Left lung (tissue), 10 donors: ENCODE measurements around the gene TMEM182. TPM values are rescaled to one million over a fixed set of nuclear protein-coding genes. Genes with fewer than 3 reads are reported as not detected.

ENCODE experiments used
- ATAC-seq: fragments of 200-7000 bp; cut with Tn5 transposase; one replicate; pipeline ENCODE4 v1.9.1; 2020; ENCODE audit warnings: moderate library complexity
- DNase-seq, 4 donors: peaks; one replicate each; pipeline ENCODE4 v3.0.0-alpha.2; 2013 to 2020
- H3K27ac ChIP-seq, 2 donors: fragments of 200-600 bp; sonication (generic) in 1 of 2; one replicate each; pipeline versions ENCODE4 v1.5.0 to v1.8.0; 2020 to 2021
- H3K27me3 ChIP-seq, 2 donors: fragments of 200-600 bp; sonication (generic) in 1 of 2; one replicate each; pipeline versions ENCODE4 v1.5.0 to v1.8.0; 2020 to 2021
- H3K36me3 ChIP-seq, 2 donors: fragments of 200-600 bp; sonication (generic) in 1 of 2; one replicate each; pipeline versions ENCODE4 v1.5.0 to v1.8.0; 2020 to 2021
- H3K4me1 ChIP-seq, 2 donors: fragments of 200-600 bp; one replicate each; pipeline ENCODE4 v1.8.0; 2021
- H3K4me3 ChIP-seq, 2 donors: fragments of 200-600 bp; sonication (generic) in 1 of 2; one replicate each; pipeline versions ENCODE4 v1.5.0 to v1.8.0; 2020 to 2021; ENCODE audit warnings: mild to moderate bottlenecking in 1 of 2
- H3K9me3 ChIP-seq, 2 donors: fragments of 200-600 bp; sonication (generic) in 1 of 2; one replicate each; pipeline versions ENCODE4 v1.5.0 to v1.8.0; 2020 to 2021
- CTCF ChIP-seq, 2 donors: fragments of 200-600 bp; sonication (generic) in 1 of 2; IDR thresholded peaks; one replicate each; pipeline versions ENCODE4 v1.5.0 to v1.8.0; 2021; ENCODE audit warnings: antibody characterized with exemption in 2 of 2
- intact Hi-C, 2 donors: fragments of 100-400 bp; cut with DNase I; formaldehyde crosslinking; loops; one replicate each; pipeline versions ENCODE4 v1.11.2 to v1.14.2; 2022
- polyA plus RNA-seq, 6 donors: library from polyadenylated mRNA; unstranded; fragments of 120-200 nt; gene quantifications; one replicate each; pipeline ENCODE4 v1.2.1, GENCODE V29; 2013; ENCODE audit not compliant: insufficient read length in 6 of 6
- total RNA-seq, 2 donors: library from RNA; stranded (reverse); fragmentation: NEBNext Ultra II Directional; extraction: Animal tissue kit (Norgen Biotek cat#: 25700); gene quantifications; one replicate each; pipeline ENCODE4 v1.2.1, GENCODE V29; 2021
- donor health status: DM: no; HTN: yes; CAD: no.
- donor health status: DM: no; HTN: no; CAD: no.

TMEM182 gene
- total and polyA plus RNA-seq, 8 donors: 3.4 to 10.9 (median 8.6) TPM

- no peak overlapping the region for H3K27ac ChIP-seq
- ATAC-seq: no peak
Measured at GRCh38 chr2:102815285-102815684, 53.5 kb downstream of the TMEM182 start.

DNA sequence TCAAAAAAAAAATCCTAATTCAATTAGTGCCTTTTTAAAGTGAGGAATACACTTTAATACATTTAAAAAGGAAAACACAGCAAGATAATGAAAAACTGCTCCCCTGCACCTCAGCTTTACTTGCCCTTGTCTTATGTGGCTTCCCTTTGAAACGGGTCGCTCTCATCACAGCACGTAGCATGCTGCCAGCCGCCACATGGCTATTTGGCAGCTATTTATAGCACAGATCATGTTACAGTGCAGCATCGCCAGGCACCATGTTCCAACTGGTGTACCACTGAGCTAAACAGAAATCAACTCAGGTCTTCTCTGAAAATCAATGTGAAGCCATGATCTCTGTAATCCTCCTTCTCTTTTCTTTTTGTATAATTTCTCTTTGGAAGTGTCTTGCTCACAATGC lies 65.1 kb downstream of the TMEM182 start:
- DNase-seq (peak in 1 of 4 donors; percentile 76), ATAC-seq (peak; percentile 58)
- Histone ChIP-seq H3K36me3 (no peaks in the 10 kb centered on the region), H3K27me3 (no peaks in the 10 kb centered on the region), H3K4me3 (no peak overlapping the region), H3K27ac (no peak overlapping the region), H3K9me3 (no peaks in the 10 kb centered on the region), H3K4me1 (no peaks in the 10 kb centered on the region)
- TF ChIP-seq CTCF (IDR thresholded peaks at IDR 0.05): no peak
- intact Hi-C loops: no loop called here

More at GRCh38 chr2:102815285-102815684, 53.5 kb downstream of the TMEM182 start:
- Histone ChIP-seq H3K4me3 (no peak overlapping the region), H3K4me1 (no peaks in the 10 kb centered on the region), H3K9me3 (no peaks in the 10 kb centered on the region), H3K27me3 (no peaks in the 10 kb centered on the region), H3K36me3 (no peaks in the 10 kb centered on the region)
- intact Hi-C loops: no loop called here
- no peak for DNase-seq
- no peak for TF ChIP-seq CTCF (IDR thresholded peaks at IDR 0.05)

DNA sequence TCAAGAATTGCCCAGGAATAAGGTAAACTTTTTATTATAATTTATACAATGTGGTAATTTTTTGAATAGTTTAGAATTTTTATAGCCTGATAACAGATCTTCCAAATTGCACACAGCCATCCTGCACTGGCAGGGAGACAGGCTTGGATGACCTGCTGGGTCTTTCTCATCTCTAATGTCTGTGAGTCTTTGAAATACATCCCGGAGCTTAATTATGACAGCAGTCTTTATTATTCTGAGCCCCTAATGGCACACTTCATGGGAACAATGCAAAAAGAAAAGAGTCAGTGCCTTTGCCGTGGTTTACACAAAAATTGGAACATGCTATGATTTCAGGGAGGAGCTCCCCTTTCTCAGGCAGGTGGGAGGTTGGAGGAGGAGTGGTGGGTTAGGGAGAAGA lies 71.0 kb downstream of the TMEM182 start:
- no peaks in the 10 kb centered on the region for H3K27me3 ChIP-seq
- DNase-seq (no peak), ATAC-seq (no peak)
- TF ChIP-seq CTCF (IDR thresholded peaks at IDR 0.05): no peak
- H3K4me1 ChIP-seq: no peaks in the 10 kb centered on the region
- intact Hi-C loops: no loop called here
- no peaks in the 10 kb centered on the region for H3K9me3 ChIP-seq
- no peak overlapping the region for H3K4me3 ChIP-seq
- H3K27ac ChIP-seq: no peak overlapping the region
- H3K36me3 ChIP-seq: no peaks in the 10 kb centered on the region

DNA sequence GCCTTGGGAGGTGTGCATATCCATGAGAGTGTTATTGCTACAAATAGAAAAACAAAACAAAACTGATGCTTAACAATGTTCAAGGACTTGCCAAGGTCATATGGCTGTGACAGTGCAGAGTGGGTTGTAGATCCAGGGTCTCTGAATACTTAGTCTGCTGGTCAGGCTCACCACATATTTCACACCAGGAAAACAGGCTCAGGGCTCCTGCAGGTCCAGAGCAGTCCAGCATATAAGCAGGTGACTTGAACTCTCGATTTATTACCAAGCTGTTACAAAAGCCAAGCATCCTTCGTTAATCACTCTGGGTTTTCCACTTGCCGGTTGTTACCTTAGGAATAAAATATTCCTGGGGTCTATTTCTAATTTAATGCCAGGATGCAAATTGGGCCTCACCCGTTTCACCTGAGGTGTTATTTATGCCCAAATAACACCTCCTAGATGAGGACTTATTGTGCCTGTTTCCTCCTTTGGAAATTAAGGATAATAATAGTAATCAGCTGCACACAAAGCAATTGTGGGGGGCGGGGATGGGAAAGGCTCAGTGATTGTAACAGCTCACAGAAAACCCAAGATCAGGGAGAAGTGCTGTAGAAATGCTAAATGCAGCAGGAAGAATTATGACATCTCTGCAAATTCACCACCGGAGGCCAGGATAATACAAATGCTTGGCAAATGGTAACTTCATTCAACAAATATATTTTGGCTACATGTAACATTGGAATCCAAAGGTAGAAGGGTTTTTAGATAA lies 72.9 kb downstream of the TMEM182 start:
- H3K4me1 ChIP-seq: peaks cover 0 to 2% of the 10 kb centered on the region in 2 donors
- H3K4me3 ChIP-seq: no peak overlapping the region
- no peaks in the 10 kb centered on the region for H3K9me3 ChIP-seq
- H3K27me3 ChIP-seq: no peaks in the 10 kb centered on the region
- no peaks in the 10 kb centered on the region for H3K36me3 ChIP-seq
- TF ChIP-seq CTCF (IDR thresholded peaks at IDR 0.05): no peak
- ATAC-seq: no peak
- no peak for DNase-seq
- intact Hi-C loops: no loop called here
- H3K27ac ChIP-seq: no peak overlapping the region

DNA sequence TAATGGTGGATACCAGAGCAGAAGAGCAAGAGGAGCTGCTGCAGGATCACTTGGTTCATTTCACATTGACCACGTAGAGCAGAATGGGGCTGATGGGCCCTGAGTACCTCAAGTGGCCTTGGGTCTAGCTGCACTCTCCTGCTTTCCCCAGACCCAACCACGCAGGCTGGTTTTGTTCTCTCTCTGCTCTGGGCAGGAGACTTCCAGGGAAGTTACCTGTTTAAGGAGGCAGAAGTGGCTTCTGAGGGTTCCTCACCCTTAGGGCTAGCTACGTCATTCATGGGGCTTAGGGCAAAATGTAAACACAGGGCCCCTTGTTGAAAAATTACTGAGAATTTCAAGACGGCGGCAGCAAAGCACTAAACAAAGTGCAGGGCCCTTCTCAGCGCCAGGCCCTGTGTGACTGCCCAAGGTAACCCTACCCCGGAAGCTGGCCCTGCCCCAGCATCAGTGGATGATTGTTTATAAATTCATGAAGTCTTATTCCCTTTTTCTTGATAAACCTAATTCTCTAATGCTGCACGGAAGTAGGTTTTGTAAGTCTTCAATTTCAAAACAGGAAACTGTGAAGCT lies 75.9 kb downstream of the TMEM182 start:
- peak in 2 of 4 donors; percentile 67 to 68 for DNase-seq
- Histone ChIP-seq H3K36me3 (no peaks in the 10 kb centered on the region), H3K27me3 (no peaks in the 10 kb centered on the region), H3K27ac (no peak overlapping the region), H3K4me1 (peaks cover 0 to 5% of the 10 kb centered on the region in 2 donors), H3K4me3 (no peak overlapping the region), H3K9me3 (no peaks in the 10 kb centered on the region)
- intact Hi-C loops: no loop called here
- TF ChIP-seq CTCF (IDR thresholded peaks at IDR 0.05): no peak
- peak; percentile 91 for ATAC-seq
